Measurements from ENCODE around the gene ELAC1.
A peak's percentile ranks its signal among the peaks of the same experiment; 100 is the strongest.

ELAC1 gene

DNA sequence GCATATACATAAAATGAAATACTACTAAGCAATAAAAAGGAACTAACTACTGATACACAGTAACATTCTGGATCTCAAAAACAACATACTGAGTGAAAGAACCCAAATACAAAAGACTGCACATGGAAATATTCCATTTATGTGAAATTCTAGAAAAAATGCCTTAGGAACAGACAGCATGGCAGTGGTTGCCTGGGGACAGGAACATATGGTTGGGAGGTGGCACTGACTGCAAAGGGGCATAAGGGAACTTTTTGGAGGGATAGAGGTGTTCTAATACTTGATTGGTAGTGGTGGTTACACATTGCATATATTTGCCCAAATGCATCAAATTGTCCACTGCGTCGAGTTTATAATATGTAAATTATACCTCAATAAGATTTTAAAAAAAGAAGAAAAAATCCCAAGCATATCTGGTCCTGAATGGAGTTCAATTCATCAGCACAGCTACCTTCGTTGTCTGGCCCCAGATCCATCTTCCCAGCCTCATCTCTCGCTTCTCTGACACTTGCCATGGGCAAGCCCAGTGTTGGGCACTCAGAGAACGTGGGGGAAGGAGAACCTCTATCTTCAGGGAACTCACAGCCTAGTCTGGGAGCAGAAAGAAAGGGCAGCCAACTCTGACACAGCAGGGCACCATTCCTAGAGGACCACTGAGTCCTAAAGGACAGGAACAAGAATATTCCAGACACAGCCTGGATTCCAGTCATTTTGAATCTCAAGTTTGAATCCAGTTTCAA is 53.6 kb downstream of the ELAC1 start:
- no peak for DNase-seq

DNA sequence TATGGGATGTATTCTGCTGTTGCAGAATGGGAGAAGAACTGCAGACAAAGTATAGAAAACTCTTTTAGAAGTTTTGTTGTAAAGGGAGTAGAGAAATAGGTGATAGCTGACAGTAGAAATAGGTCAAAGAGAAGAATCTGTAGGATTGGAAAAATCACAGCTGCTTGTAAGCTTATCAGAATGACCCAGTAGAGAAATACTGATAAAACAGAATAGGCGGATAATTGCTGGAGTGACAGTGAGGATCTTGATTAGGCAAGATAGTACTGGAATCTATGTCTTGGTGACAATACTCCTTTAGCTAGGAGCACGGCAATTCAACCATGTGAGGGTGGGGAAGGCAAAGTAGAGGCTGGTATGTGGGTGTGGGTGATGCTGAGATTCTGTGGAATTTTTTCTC is 57.7 kb downstream of the ELAC1 start:
- no peak for DNase-seq

DNA sequence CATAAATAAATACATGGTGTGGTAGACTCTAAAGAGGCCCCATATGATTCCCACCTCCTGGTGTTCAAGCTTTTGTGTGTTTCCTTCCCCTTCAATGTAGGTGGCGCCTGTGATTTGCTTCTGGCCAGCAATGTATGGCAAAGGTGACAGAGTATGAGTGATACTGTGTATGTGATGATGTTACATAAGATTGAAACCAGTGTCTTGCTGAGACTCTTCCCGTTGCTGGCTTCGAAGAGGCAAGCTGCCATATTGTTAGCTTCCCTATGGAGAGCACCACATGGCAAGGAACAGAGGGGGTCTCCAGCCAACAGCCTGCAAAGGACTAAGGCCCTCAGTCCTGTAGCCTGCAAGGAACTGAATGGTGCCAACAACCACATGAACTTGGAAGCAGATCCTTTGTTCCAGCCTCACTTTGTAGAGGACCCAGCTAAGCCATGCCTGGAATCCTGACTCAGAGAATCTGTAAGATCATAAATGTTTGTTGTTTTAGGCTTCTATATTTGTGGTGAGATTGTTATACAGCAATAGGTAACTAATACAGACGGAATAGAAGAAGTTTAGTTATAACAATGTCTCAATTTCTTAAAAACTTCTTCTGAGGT is 60.5 kb downstream of the ELAC1 start:
- DNase-seq, result no peak

DNA sequence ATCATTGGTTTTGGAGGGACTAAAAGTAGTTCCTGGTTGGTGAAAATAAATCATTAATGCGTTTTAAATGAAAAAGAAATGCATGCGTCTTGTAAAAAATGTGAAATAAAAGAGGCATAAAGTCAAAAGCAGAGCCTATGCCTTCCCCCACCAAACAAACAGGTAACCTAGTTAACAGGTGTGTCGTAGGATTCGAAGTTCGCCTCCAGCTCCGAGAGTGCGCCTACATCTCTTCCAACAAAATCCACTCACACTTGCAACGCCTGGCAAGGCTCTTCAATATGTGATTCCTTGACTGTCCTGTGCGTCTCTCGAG is 61.5 kb downstream of the ELAC1 start:
- no peak for DNase-seq

DNA sequence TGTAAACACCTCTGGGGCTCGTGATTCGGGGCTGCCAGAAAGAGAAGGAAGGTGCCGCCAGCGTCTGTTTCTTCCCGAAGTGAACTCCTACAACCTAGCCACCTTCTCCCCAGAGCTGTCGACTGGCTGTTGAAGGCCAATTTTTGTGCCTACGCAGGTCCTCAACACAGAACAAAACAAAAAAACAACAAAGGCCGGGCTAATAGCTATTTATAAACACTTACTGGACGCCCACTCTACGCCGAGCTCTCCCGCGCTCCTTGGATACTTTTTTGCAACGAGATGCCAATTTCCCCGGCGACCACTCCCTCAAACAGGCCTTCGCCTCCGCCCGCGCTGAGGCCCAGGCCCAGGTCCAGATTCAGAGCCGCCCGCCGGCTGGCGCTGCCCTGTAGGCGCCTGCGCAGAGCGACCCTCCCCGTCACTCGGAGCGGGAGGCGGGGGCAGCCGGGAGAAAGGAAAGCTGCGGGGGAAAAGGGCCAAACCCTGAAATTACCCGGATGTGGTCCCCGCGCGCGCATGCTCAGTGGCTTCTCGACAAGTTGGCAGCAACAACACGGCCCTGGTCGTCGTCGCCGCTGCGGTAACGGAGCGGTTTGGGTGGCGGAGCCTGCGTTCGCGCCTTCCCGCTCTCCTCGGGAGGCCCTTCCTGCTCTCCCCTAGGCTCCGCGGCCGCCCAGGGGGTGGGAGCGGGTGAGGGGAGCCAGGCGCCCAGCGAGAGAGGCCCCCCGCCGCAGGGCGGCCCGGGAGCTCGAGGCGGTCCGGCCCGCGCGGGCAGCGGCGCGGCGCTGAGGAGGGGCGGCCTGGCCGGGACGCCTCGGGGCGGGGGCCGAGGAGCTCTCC is 62.1 kb downstream of the ELAC1 start, which contains the start of gene SMAD4:
Gene SMAD4, plus strand, starts transcription at position 520 of the 843 bp plus-strand sequence. CDS start 16,834 bp downstream, outside the sequence.
- DNase-seq, result peak; percentile 98

GRCh38 chr18:51030537-51031258 is 62.9 kb downstream of the ELAC1 start:
- peak; percentile 69 for DNase-seq

GRCh38 chr18:51032193-51032592 is 64.4 kb downstream of the ELAC1 start:
- DNase-seq, result no peak

DNA sequence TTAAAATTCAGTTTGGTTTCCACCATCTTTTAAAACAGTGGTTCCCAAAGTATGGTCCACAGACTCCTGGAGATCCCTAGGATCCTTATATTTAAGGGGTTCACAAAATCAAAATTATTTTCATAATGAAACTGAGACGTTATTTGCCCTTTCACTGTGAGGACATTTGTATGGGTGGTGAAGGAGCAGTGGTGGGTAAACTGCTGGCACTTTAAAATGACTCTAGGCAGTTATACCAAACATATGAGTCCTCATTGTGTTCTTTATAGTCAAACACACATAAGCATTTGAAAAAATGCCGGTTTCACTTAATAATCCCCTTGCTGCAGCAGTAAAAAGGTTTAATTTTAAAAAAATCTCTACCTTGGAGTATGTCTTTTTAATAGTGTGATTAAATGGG is 69.4 kb downstream of the ELAC1 start:
- no peak for DNase-seq
